Cortex of kidney (tissue), 1 donor: ENCODE measurements around the gene MRPL43.
"Not testable (repeated sequence)": the region's sequence is repeated elsewhere in the genome, so short reads cannot be mapped to it uniquely, and the experiment has no call there.

Experiments
- DNase-seq: peaks from one replicate; lab custom pipeline; 2025; lab: John Stamatoyannopoulos, UW

Gene MRPL43

DNA sequence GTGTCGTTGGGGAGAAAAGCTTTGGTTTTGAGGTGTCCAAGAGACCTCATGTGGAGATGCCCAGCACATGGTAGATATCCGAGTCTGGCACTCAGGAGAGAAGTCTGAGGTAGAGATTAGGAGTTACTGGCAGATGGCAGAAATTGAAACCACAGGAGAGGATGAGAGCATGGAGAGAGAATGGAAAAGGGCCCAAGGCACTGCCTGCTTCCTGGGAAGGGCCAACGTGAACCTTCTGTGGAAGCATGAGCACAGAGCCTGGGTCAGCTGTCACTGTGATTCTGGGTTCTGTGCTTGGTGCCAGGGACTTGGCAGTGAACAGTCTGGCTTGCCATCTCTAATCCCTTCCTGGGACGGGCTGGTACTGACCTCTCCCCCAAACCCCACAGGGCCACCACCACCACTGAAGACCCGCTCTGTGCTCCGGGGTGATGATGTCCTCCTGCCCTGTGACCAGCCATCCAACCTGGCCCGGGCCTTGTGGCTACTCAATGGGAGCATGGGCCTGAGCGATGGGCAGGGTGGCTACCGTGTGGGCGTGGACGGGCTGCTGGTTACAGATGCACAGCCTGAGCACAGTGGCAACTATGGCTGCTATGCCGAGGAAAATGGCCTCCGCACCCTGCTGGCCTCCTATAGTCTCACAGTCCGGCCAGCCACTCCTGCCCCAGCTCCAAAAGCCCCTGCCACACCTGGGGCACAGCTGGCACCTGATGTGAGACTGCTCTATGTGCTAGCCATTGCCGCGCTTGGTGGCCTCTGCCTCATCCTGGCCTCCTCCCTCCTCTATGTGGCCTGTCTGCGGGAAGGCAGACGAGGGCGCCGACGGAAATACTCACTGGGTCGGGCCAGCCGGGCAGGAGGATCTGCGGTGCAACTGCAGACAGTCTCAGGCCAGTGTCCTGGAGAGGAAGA is 4.1 kb downstream of the MRPL43 start:
- DNase-seq, result no peak

DNA sequence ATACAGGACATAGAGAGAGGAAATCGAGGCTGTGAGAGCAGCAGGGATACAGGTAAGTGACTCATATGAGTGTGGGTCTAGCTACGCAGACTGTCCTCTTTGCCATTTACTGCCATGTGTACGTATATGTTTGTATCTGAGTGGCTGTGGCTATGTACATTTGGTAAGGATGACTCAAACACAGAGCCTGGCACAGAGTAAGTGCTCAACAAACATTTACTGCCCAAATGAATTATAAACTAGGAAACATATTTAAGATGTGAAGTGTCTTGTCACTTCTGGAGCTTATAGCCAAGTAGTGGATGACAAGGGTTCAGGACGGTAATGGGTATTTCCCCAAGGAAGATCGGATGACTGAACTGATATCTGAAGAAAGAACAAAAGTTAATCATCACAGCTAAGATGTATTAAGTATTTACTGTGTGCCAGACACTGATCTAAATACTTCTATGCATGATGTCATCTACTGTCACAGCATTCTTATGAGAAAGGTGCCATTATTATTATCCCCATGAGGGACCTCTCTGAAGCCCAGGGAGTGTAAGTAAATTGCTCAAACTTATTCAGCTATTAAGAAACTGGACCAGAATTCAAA is 6.0 kb downstream of the MRPL43 start:
- DNase-seq, result no peak

DNA sequence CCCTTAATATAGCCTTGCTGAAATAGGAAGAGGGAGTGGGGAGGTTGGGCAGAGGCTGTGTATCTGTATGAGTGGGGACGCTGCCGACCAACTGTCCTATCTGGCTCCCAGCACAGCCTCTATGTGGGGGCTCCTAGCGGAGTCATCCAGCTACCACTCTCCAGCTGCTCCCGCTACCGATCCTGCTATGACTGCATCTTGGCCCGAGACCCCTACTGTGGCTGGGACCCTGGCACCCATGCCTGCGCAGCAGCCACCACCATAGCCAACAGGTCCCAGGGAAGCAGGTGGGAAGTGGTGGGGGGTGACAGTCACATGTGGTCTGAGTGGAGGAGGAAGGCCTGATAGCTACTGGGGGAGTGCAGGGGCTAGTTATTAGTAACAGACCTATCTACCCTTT is 6.6 kb downstream of the MRPL43 start:
- no peak for DNase-seq

DNA sequence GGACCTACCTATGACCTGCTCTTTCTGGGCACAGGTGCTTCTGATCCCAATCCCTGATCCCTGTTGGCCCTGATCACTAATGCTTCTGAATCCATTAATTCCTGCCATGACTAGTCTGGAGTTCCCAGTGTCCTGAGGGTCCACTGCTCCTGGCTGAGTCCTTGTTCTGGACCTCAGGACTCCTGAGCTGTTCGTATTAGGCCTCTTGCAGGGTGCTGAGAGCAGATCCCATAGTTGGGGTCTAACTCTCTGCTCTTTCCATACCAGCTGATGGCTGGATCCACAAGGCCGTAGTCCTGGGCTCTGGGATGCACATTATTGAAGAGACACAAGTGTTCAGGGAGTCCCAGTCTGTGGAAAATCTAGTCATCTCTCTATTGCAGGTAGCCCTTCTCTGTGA is 7.0 kb downstream of the MRPL43 start:
- no peak for DNase-seq

DNA sequence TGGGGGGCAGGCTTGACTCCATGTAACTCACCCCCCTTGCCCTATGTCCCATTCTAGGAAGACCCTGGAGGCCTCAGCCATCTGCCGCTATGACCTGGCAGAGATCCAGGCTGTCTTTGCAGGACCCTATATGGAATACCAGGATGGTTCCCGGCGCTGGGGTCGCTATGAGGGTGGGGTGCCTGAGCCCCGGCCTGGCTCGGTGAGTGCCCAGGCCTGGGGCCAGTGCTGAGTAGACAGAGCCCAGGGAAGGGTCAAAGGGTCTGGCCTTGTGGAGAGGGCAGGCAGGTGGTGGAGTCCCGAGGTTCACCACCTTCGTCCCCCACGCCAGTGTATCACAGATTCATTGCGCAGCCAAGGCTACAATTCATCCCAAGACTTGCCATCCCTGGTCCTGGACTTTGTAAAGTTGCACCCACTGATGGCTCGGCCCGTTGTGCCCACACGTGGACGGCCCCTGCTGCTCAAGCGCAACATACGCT is 7.5 kb downstream of the MRPL43 start:
- no peak for DNase-seq

DNA sequence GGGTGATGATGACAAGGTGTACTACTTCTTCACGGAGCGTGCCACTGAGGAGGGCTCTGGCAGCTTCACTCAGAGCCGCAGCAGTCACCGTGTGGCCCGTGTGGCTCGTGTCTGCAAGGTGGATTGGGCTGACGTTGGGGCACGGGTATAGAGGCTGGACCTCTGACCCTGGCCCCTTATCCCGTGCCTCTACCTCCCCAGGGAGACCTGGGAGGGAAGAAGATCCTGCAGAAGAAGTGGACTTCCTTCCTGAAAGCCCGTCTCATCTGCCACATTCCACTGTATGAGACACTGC is 8.4 kb downstream of the MRPL43 start:
- no peak for DNase-seq

DNA sequence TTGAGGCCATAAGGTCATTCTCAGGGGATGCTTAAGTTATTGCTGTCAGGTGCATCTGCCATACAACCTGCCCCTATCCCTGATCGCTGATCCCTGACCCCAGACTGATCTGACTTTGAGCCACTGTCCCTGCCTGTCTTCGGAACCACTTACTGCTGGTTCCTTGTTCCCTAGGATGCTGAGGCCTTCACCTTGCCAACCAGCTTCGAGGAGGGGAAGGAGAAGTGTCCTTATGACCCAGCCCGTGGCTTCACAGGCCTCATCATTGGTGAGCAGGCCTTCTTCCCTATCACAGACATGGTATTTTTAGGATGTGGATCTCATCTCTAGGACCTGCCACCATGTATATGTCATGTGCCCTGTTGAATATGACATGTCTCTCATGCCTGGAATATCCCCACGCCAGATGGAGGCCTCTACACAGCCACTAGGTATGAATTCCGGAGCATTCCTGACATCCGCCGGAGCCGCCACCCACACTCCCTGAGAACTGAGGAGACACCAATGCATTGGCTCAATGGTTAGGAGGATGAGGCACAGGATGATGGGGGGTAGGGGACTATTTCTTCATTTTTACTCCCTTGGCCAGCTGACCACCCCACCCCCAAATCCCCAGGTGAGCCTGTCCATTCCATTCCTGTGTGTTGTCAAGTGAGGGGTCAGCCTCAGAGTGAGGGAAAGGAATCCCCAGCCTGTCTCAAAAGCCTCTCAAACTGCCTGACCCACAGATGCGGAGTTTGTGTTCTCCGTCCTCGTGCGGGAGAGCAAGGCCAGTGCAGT is 9.0 kb downstream of the MRPL43 start:
- no peak for DNase-seq

DNA sequence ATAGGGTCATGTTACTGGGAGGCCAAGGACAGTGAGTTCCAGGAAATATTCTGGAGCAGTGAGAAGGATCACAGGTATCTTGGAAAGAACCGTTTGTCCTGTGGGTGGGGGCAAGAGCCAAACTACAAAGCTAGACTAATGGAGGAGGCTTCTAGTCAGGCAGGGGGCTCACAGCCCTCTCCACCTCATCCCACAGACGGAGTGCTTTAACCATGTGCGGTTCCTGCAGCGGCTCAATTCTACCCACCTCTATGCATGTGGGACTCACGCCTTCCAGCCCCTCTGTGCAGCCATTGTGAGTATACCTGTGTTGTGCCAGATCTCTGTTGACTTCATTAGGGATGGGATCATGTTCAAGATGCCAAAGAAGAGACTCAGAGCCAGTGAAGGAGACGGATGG is 9.9 kb downstream of the MRPL43 start:
- DNase-seq, result no peak

DNA sequence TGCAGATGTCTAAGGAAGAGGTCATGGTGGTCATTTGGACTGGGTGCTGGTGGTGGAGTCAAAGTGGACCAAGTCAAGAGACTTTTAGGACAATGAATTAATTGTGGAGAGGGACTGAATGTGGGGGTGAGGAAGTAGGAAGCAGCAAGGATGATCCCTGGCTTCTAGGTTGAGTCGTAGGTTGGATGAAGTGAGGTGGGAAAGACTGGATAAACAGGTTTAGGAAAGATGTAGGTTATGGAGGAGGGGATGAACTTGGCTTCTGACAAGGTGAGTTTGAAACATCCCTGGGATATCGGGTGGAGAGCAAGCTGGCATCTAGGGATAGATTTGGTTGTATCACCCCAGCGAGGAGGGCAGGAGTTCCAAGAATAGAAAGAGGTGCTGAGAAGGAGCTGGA is 10.4 kb downstream of the MRPL43 start:
- no peak for DNase-seq

DNA sequence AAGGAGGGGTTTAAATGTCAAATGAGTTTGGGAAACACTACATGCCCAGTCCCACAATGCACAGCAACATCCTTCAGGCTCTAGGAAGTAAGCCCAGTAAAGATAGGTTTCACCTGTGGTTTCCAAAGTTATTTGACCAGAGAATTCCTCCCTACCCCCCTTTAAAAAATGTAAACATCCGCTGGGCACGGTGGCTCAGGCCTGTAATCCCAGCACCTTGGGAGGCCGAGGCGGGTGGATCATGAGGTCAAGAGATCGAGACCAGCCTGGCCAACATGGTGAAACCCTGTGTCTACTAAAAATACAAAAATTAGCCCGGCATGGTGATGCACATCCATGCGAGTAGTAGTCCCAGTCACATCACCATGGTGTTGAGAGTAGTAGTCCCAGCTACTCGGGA is 11.9 kb downstream of the MRPL43 start:
- not testable (repeated sequence) for DNase-seq

DNA sequence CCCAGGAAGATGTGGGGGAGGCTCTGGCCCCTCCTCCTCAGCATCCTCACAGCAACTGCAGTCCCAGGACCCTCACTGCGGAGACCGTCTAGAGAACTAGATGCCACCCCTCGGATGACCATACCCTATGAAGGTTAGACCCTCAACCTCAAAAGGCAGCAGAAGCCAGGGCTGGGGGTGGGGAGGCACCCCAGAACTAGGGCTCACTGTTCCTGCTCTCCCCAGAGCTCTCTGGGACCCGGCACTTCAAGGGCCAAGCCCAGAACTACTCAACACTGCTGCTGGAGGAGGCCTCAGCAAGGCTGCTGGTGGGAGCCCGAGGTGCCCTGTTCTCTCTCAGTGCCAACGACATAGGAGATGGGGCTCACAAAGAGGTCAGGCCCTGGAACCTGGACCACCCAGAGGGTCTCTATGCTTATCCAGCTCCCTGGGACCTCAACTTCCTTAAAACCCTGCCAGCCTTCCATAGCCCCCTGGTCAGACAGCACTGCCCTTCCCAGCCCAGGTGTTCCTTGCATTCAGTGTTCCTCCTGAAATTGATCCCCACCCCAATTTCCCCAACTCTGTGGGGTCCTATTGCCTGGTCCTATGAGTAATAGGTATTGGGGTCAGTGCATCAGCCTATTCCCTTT is 14.3 kb downstream of the MRPL43 start:
- DNase-seq, result no peak

DNA sequence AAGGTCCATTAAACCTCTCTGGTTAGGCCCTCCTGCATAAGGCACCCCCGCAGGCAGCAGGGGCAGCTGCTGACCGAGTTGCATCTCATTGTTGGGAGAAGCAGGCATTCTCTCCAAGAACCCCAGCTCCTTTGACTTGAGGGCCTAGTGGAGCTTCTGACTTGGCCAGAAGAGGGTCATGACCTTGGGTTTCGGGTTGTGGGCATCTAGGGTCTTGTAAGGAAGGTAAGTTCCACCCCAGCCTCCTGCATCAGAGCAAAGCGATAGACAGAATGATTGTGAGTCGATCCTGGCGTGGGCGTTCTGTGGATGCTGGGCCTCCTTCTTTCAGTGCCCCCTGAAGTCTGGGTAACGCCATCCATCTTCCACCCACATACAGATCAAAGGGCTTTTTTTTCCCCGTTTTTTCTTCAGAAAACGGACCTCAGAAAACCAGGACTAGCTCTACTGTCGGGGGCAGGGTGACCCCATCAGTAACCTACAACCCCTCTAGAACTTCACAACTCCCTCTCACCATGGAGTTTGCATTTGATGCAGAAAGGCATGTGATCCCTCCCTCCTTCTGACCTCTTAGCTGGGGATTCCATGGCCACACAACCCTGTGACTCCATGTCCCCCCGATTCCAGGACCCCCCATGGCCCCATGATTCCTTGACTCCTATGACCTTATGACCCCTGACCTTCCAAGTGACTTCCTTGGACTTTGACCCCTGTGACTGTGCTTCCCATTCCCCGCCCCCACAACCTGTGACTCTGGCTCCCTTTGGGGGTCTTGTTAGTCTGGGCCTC is 15.0 kb downstream of the MRPL43 start:
- no peak for DNase-seq

DNA sequence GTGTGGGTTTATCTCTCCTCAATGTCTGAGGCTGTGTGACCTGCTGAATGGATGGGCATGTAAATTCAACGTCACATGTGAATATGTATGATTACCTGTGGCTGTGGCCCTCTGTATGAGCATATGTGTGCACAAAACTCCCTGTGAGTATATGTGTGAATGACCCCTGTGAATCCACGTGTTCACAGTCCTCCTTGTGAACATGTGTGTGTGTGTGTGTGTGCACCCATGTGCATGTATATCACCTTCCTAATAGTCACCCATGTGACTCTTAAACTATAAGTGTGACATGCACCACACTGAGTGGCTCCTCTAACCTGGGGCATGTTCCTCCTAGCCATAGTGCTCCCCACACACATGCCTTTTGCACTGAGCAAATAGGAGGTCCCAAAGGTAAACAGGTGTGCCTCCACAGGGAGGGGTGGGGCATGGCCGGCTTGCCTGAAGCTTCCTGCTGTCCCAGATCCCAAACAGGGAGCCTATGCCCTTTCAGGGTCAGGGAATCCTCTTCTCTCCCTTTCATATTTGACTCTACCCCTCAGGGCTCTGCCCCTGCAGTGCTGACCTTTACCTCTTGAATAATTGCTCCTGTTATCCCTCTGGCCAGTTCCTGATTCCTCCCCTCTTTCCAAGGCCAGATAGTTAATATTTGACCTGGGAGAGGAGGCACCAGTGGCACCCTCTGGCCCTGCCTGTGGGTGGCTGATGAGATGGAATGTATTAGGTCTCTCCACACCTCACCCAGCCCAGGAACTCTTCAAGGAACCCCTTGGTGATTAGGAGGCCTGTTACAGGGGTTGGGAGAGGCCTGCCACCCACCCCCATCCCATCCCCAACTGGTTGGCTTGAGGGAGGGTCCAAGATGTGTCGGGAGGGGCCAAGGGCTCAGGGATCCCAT is 16.1 kb downstream of the MRPL43 start:
- no peak for DNase-seq

DNA sequence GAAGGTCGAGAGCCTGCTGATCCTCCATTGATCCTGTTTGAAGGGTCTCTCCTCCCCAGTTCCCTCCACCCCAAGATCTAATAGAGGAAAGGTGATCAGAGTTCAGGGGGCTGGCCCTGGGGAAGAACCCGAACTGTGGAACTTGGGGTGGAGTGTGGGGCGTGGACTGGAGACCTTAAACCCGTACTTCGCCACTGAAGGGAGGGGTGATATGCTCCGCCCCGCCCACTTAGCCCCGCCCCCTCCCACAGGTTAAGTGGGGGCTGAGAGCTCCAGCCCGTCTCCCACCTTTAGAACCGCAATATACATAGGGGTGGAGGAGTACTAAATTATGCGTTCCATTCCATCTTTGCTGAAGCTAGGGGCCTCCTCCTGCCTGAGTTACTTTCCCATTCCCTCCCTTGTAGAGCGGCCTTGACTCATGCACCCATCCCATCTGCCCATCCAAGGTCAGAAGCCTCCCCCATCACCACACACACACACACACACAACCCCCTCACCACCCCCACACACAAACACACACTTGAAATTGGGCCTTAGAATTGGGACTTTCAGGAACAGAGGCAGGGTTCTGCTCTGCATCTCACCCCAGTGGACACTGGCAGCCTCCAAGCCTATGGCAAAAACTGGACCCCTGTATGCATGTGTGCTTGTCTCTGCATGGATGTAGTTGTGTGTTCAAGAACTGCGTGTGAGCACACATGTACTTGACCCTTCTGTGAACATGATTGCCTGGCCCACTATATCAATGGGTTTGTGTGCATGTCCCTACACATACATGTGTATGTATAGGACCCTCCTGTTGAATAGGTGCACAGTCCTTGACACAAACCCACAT is 17.0 kb downstream of the MRPL43 start:
- DNase-seq, result no peak

DNA sequence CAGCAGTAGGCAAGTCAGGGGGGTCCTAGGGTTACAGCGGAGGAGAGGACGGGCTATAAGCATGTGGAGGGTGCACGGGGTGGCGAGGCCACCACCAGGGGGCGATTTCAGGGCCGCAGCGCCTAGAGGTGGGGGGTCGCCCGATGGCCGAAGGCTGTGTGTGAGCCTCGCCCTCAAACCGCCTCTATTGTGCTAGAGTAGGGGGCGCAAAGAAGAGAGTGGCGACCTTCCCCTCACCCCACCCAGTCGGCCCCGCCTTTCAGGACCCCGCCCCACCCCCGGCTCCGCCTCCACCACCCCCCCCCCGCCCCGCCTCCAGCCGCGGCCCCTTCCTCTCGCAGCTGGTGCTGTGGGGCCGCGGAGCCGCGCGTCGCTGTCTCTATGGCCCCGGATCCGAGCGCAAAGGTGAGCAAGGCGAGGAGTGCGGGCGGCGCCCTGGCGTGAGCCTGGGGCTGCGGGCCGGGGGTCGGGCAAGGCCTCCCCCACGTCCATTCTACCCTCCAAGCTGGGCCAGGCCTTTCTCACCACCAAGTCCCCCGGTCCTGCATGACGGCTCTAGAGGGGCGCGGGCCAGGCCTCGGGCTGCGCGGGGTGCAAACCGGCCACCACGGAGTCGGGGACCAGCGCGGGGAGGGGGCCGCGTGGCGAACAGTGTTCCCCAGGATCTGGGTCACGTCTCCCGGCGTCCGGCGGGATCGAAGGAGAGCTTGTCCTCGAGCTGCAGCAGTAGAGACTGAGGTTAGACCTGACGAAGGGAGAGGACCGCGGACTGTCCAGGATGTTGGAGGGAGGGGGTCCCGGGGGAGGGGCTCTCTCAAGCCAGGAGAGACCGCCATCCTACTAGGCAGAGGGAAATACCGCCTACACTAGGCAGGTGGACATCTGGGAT is 17.9 kb downstream of the MRPL43 start, which contains the start of gene SEMA4G:
TSS of gene SEMA4G (plus strand) at position 318 of the 889 bp plus-strand sequence. CDS start 3,409 bp downstream, outside the sequence.
- no peak for DNase-seq

DNA sequence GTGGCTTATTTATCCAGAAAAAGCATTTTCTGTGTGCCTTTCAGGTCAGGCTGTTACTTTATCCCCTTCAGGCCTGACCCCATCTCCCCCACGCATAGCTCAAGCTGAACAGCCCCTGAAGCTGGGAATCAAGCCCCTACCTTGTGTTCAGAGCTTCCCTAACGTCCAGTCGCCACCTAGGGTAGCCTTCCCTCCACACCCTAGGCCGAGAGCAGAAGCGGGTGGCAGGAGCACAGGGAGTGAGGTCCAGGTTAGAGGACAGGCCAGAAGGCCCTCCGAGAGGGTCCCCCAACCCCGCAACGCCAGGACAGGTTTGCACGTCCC is 18.5 kb downstream of the MRPL43 start:
- no peak for DNase-seq

DNA sequence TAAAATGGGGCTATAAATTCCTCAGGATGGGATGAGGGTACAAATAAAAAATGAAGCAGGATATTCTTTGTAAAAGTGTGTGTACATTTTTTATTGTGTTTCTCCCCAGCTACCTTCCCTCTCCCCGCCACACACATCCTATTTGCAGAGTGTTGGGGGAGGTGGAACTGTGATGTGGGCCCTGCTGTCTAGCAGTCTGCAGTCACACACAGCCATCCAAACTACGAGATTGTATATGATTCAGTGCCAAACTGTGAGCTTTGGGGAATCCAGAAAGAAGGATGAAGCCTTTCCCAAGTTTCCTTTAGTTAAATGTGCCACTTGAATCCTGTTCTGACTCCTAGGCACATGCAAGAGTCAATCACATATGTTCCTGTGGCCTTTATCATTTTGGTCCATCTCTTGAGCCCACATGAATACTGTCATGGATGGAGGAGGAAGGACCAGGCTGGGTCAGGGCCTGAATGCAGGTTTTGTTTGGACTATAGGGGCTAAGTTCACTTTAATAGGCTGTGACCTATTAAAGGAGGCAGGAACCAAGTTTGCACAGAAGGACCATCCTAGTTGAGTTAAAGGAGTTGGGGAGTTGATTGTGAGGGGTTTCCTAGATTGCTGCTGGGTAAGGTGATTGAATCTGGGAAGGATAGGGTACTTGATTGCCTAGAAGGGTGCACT is 19.1 kb downstream of the MRPL43 start:
- no peak for DNase-seq

DNA sequence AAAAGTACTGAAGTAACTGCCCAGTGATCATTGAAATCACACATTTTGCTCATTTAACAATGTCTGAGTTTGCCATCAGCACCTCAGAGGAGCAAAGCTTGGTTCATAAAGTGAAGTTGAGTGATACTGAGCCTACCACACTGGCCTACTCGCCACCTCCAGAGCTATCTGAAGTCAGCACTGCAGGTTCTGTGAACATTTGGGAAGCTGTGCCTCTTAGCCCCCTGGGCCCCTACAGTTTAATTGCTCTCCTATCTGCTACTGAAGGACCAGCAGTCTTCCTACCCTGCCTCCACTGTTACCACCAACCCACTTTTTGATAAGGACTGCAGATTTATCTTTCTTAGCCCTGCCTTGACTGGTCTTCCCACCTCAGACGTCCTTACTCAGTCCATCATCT is 20.0 kb downstream of the MRPL43 start:
- no peak for DNase-seq
